ENCODE measurements around the gene TXNDC2.
"Not testable (repeated sequence)": the region's sequence is repeated elsewhere in the genome, so short reads cannot be mapped to it uniquely, and the experiment has no call there.

TXNDC2 gene

DNA sequence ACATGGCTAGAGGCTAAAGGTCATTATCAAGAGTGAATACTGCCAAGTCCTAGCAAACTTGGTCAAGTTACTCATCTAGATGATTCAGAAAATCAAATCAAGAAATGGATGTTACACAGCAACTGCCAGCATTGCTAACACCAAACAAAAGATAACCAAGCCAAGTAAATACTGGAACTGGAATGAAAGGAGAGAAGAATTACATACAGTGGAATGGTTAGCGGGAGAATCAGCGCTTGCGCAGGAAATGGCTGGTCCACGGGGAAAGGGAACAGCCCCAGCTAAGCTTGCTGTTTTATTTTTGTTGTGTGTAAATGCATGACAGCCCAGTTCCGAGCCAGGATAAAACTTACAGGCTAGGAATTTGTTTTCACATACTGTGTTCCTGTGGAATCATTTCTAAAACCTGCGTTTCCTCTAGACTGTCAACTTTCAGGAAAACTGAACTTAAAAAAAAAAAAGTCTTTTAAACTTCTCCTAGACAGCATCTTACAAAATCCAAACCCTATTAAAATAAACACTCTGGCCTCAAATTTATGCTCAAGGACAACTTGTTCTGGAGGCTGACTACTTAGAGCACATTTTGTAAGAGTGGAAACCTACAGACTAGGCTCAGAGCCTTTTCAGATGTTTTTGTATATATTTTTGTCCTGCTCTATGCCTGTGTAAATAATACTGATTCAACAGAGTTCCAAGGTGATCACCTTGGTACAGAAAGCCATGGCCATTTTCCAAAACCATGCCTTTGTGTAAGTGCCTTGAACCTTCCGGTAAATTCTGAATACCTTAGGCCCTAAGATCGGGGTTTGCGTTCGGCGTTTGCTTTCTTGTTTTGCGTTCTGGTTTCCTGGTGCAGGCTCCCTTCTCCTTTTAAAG is 30.7 kb upstream of the TXNDC2 start:
- H3K36me3 Mint-ChIP-seq: no peaks in the 10 kb centered on the region
- H3K4me3 Mint-ChIP-seq: no peak overlapping the region
- H3K27me3 Mint-ChIP-seq: peaks cover 2% of the 10 kb centered on the region
- no peak overlapping the region for H3K27ac Mint-ChIP-seq
- H3K4me1 Mint-ChIP-seq: no peaks in the 10 kb centered on the region
- no peaks in the 10 kb centered on the region for H3K9me3 Mint-ChIP-seq

DNA sequence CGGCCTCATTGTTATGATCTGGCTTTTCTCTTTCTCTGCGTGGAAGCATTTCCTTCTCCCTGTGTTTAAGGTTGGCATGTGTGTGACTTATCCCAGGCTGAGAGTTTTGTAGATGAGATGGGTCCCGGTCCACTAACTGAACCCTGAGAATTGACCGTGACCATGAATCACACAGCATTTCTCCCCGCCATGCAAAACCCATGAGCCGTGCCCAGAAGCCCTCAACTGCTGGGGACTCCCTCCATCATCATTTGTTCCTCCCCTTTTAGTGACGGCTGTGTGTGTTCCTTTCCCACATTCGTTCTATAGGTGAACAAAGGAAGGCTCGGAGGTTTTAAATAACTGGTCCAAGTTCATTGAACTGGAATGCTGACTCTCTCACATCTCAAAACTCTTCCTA is 30.1 kb upstream of the TXNDC2 start:
- Mint-ChIP-seq H3K4me1 (no peaks in the 10 kb centered on the region), H3K9me3 (no peaks in the 10 kb centered on the region), H3K36me3 (no peaks in the 10 kb centered on the region), H3K27me3 (peaks cover 2% of the 10 kb centered on the region), H3K4me3 (no peak overlapping the region), H3K27ac (no peak overlapping the region)

DNA sequence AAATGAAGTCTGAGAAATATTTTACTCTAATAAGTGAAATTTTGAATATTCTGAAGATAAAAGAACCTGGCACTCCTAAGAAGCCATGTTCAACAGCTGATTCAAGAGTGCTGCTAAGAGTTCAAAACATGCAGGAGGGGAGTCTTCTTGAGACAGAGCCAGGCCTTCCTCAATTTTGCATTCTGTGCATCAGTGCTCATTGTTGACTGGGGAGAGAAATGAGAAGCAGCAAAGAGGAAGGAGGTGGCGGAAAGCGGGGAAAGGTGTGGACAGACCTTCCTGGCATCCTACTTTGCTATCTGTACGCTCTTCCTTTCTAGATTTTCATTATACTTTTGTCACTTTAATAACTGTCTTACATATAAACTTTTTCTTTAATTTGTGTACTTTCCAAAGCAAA is 29.7 kb upstream of the TXNDC2 start:
- H3K27ac Mint-ChIP-seq: no peak overlapping the region
- no peaks in the 10 kb centered on the region for H3K9me3 Mint-ChIP-seq
- no peak overlapping the region for H3K4me3 Mint-ChIP-seq
- H3K27me3 Mint-ChIP-seq: peaks cover 2% of the 10 kb centered on the region
- no peaks in the 10 kb centered on the region for H3K36me3 Mint-ChIP-seq
- no peaks in the 10 kb centered on the region for H3K4me1 Mint-ChIP-seq

- H3K36me3 Mint-ChIP-seq, H3K27me3 Mint-ChIP-seq, H3K9me3 Mint-ChIP-seq, H3K4me3 Mint-ChIP-seq, H3K27ac Mint-ChIP-seq, H3K4me1 Mint-ChIP-seq: not testable (repeated sequence)
These were observed 28.2 kb upstream of the TXNDC2 start for GRCh38 chr18:9857479-9857998.

DNA sequence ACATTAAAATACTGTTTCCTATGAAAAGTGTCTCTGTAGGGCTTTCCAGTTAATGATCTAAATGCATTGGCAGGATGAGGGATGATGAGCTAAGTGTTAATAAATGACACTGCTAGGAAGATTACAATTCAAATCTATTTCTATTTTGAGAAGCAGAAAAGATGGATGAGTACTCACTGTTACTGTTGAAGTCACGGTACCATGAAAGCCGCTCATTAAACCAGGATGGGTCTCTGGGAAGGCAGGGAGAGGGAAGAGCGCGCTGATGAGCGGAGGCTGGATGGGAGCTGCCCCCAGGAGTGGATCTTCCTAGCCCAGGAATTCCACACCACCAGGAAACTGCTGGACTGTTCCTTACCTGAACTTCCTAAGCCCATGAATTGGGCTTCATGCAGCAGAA is 27.1 kb upstream of the TXNDC2 start:
- no peak overlapping the region for H3K4me3 Mint-ChIP-seq
- H3K27ac Mint-ChIP-seq: no peak overlapping the region
- peaks cover 2% of the 10 kb centered on the region for H3K27me3 Mint-ChIP-seq
- H3K4me1 Mint-ChIP-seq: no peaks in the 10 kb centered on the region
- no peaks in the 10 kb centered on the region for H3K36me3 Mint-ChIP-seq
- no peaks in the 10 kb centered on the region for H3K9me3 Mint-ChIP-seq

GRCh38 chr18:9859232-9859631 is 26.5 kb upstream of the TXNDC2 start:
- no peaks in the 10 kb centered on the region for H3K9me3 Mint-ChIP-seq
- peaks cover 2% of the 10 kb centered on the region for H3K27me3 Mint-ChIP-seq
- H3K27ac Mint-ChIP-seq: no peak overlapping the region
- H3K36me3 Mint-ChIP-seq: no peaks in the 10 kb centered on the region
- H3K4me3 Mint-ChIP-seq: no peak overlapping the region
- no peaks in the 10 kb centered on the region for H3K4me1 Mint-ChIP-seq

DNA sequence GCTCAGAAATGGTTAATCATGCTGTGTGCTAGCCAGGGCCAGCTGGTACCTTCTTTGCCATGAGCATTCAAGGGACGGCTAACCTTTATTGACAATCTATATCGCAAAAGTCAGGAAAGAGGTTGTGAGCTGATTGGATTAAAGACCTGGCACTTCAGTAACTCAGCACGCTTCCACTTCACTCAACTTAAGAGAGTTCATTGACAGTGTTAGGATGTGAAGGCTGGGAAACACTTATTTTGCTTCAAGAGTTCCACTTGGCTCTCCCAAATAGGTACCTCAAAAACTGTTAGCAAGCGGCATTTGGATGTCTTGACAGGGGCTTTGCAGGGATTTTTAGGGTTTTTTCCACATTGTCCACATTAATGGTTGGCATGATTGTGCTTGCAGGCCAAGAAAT is 25.1 kb upstream of the TXNDC2 start:
- peaks cover 5% of the 10 kb centered on the region for H3K9me3 Mint-ChIP-seq
- H3K27me3 Mint-ChIP-seq: peaks cover 2% of the 10 kb centered on the region
- H3K4me3 Mint-ChIP-seq: no peak overlapping the region
- H3K36me3 Mint-ChIP-seq: peaks cover 4% of the 10 kb centered on the region
- H3K27ac Mint-ChIP-seq: no peak overlapping the region
- no peaks in the 10 kb centered on the region for H3K4me1 Mint-ChIP-seq

DNA sequence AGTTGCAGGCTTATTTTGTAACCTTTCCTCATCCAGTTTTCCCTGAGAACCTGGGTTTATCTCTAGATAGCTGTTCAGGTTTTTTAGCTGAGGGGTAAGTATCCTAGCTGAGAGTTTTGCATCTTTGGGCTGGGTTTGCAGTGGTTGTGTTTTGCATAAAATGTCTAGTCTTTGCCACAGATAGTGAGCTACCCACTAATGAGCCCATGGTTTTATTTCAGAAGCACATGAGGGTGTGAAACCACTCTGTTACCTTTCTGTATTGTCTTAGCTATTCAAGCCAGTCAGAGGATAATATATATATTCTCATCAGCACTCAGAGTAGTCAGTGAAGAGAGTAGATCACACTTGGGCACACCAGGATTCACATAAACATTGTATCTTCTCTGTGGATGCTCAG is 24.6 kb upstream of the TXNDC2 start:
- Mint-ChIP-seq H3K4me3 (no peak overlapping the region), H3K27ac (no peak overlapping the region), H3K36me3 (peaks cover 7% of the 10 kb centered on the region), H3K4me1 (no peaks in the 10 kb centered on the region), H3K27me3 (peaks cover 2% of the 10 kb centered on the region), H3K9me3 (peaks cover 10% of the 10 kb centered on the region)

- no peak overlapping the region for H3K27ac Mint-ChIP-seq
- H3K4me1 Mint-ChIP-seq: no peaks in the 10 kb centered on the region
- H3K36me3 Mint-ChIP-seq: peaks cover 7% of the 10 kb centered on the region
- H3K27me3 Mint-ChIP-seq: peaks cover 2% of the 10 kb centered on the region
- no peak overlapping the region for H3K4me3 Mint-ChIP-seq
- H3K9me3 Mint-ChIP-seq: peaks cover 13% of the 10 kb centered on the region
These were observed 23.8 kb upstream of the TXNDC2 start for GRCh38 chr18:9861933-9862332.

DNA sequence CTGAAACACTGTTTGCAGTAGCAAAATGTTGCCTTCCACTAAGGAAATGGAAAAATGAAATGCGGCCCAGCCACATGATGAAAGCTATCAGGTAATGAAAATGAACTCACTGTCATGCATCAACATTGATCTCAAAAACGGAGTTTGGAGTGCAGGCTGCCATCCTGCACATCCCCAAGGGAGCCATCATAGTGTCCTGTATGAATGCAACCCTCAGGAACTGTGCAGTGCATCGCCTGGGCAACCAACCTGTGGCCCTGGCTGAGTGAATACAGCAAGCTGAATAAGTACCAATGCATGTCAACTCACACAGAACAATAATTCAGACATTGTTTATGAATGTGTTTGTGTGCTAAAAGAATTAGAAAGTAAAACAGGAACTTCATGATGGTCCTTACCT is 23.1 kb upstream of the TXNDC2 start:
- peaks cover 7% of the 10 kb centered on the region for H3K36me3 Mint-ChIP-seq
- no peaks in the 10 kb centered on the region for H3K4me1 Mint-ChIP-seq
- no peak overlapping the region for H3K27ac Mint-ChIP-seq
- peaks cover 2% of the 10 kb centered on the region for H3K27me3 Mint-ChIP-seq
- peaks cover 13% of the 10 kb centered on the region for H3K9me3 Mint-ChIP-seq
- H3K4me3 Mint-ChIP-seq: no peak overlapping the region

GRCh38 chr18:9863282-9863681 is 22.5 kb upstream of the TXNDC2 start:
- Mint-ChIP-seq H3K4me1 (no peaks in the 10 kb centered on the region), H3K9me3 (peaks cover 13% of the 10 kb centered on the region), H3K4me3 (no peak overlapping the region), H3K27ac (no peak overlapping the region), H3K36me3 (peaks cover 7% of the 10 kb centered on the region), H3K27me3 (peaks cover 2% of the 10 kb centered on the region)

GRCh38 chr18:9865764-9866490 is 19.8 kb upstream of the TXNDC2 start:
- Mint-ChIP-seq H3K9me3 (peaks cover 13% of the 10 kb centered on the region), H3K4me3 (no peak overlapping the region), H3K27ac (peak overlapping the region; percentile 15), H3K36me3 (peaks cover 7% of the 10 kb centered on the region), H3K4me1 (no peaks in the 10 kb centered on the region), H3K27me3 (peaks cover 1% of the 10 kb centered on the region)

GRCh38 chr18:9866627-9867026 is 19.1 kb upstream of the TXNDC2 start:
- Mint-ChIP-seq H3K36me3 (peaks cover 7% of the 10 kb centered on the region), H3K4me1 (no peaks in the 10 kb centered on the region), H3K9me3 (peaks cover 13% of the 10 kb centered on the region), H3K27ac (no peak overlapping the region), H3K27me3 (peaks cover 1% of the 10 kb centered on the region), H3K4me3 (no peak overlapping the region)

DNA sequence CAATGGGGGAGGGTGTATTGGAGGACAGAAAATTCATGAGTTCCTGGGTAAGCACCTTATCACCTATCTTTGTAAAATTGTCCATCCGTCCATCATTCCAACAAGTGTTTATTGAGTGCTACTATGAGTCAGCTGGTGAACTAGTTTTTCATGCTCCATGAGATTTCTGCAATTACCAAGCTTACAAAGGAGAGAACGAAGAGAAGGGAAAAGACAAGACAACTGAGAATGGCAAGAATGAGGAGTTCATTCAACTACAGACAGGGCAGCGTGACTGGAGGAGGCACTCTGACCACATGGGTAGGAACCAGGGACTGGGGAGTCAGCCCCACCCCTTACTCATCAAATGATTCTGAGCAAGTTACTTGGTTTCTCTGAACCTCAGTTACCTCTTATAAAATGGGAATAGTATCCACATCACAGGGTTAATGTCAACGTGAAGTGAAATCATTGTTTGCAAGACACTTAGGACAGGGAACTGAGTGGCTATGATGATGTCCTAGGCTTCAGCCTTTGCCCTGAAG is 18.6 kb upstream of the TXNDC2 start:
- H3K9me3 Mint-ChIP-seq: peaks cover 13% of the 10 kb centered on the region
- peaks cover 1% of the 10 kb centered on the region for H3K27me3 Mint-ChIP-seq
- H3K27ac Mint-ChIP-seq: no peak overlapping the region
- H3K36me3 Mint-ChIP-seq: peaks cover 7% of the 10 kb centered on the region
- no peak overlapping the region for H3K4me3 Mint-ChIP-seq
- H3K4me1 Mint-ChIP-seq: no peaks in the 10 kb centered on the region

DNA sequence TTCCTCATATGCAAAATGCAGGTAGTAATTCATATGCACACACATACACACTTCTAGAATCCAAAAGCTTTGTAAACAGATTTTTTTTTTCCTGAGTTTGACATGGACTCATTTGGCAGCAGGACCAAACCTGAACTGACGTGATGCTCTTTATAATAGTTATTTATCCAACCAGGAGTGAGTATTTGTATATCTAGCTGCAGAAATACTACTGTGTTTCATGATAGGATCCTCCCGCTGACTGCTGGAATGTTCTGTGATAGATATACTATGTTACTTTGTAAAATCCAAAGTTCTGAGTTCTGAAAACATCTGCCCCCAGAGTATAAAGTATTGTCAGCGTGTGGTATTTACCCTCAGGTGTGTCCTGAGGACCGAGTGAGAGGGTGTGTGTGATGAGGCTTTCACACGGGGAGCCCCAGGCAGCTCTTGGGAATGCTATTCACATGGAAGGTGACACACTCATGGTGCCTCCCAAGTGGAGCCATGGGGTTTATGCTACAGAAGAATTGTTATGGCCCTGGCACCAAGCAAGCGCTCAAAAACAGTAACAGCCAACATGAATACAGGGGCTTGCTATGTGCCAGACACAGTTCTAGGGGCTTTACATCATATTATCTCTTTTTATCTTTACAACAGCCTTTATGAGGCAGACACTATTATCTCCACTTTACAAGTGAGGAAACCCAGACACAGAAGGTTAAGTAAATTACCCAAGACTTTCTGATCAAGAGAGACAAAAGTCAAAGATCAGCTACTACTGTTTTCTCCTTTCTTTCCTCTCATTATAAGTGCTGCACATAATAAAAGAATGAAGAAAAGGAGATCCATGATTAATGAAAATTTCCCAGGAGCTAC is 16.7 kb upstream of the TXNDC2 start:
- H3K4me1 Mint-ChIP-seq: no peaks in the 10 kb centered on the region
- H3K36me3 Mint-ChIP-seq: peaks cover 7% of the 10 kb centered on the region
- H3K9me3 Mint-ChIP-seq: peaks cover 13% of the 10 kb centered on the region
- H3K4me3 Mint-ChIP-seq: no peak overlapping the region
- H3K27me3 Mint-ChIP-seq: peaks cover 1% of the 10 kb centered on the region
- no peak overlapping the region for H3K27ac Mint-ChIP-seq

Measured in activated naive CD4-positive, alpha-beta T cell treated with anti-CD3 and anti-CD28 coated beads, Interleukin-2, amount 50 U/mL, for 24 hours (primary cell).